Left ventricle myocardium superior (tissue), 1 donor: ENCODE measurements around the gene CALY. TPM values are rescaled to one million over a fixed set of nuclear protein-coding genes. Genes with fewer than 3 reads are reported as not detected.
"Not testable (repeated sequence)": the region's sequence is repeated elsewhere in the genome, so short reads cannot be mapped to it uniquely, and the experiment has no call there.

Source experiments
- ATAC-seq: fragments of 200-7000 bp; cut with Tn5 transposase; one replicate; pipeline ENCODE4 v1.9.1; 2020; ENCODE audit warnings: mild to moderate bottlenecking, moderate library complexity
- DNase-seq: peaks from one replicate; pipeline ENCODE4 v3.0.0-alpha.2; 2020
- intact Hi-C: fragments of 100-400 bp; cut with micrococcal nuclease; formaldehyde crosslinking; loops from one replicate; pipeline ENCODE4 v1.11.0; 2022
- total RNA-seq: library from RNA; stranded (reverse); fragmentation: NEBNext Ultra II Directional; extraction: Animal tissue kit (Norgen Biotek cat#: 25700); gene quantifications from one replicate; pipeline ENCODE4 v1.2.1, GENCODE V29; 2021
- donor health status: DM: no; HTN: yes; CAD: no; lungs with severe emphysema.

Gene CALY
- total RNA-seq, 1 donor from 2014 or later, result not detected

DNA sequence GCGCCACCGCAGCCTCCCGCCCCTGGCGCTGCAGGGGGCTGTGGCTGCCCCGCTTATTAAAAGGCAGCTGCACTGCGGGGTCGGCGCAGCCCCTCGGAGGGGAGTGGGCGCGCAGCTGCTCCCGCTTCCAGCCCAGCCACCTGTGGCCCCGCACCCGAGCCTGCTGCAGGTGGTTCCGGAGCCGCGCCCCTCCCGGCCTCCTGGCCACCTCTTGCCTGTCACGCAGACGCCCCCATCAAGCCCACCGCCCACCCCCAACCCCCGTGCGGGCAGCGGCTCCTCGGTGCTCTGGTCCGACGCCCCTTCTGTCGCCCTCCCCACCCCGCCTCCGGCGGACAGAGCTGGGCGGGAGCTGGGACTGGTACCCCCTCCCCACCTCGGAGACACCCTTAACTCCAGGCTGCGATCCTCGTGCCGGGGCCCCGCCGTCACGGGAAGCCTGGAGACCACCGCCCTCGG lies 549 bp downstream of the CALY start:
- ATAC-seq (no peak), DNase-seq (no peak)
- intact Hi-C loops, result no loop called here

DNA sequence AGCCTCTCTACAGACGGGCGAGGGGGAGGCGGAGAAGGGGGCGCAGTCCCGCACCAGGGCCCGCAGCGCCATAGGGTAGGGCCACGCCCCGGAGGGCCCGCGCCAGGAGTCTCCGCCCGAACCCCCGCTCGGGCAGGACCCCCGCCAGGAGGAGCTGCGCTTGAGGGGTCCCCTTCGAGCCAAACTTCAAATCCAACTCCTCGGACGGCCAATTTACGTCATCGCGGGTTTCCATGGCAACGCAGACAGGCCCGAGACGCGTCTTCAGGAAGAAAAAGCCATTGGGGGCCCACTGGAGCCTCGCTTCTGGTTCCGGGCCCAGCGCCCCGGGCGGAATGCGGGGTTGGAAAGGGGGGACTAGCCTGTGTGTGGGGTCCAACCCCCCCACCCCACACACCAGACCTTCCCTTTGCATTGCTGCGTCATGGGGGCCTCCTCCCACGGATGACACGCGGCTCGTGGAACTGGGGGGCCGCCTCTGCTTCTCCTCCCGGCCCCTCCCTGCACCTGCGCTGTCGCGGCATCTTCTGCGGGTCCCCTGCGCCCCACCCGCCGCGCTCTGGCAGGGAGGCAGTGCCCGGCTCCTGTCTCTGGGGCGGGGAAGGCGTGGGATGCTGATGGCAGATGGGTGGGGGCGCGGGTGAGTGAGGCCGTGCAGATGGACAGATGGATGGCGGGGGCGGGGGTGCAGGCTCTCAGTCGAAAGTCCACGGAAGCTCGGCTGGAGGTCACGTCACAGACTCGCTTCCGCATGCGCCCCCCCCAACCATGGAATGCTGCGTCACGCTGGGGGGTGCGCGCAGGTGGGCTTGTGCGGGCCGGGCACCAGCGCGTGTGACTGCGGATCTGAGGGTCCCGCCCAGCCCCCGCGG lies 1.2 kb downstream of the CALY start:
- intact Hi-C loops, result no loop called here
- DNase-seq (peak; percentile 69), ATAC-seq (peak; percentile 27)

DNA sequence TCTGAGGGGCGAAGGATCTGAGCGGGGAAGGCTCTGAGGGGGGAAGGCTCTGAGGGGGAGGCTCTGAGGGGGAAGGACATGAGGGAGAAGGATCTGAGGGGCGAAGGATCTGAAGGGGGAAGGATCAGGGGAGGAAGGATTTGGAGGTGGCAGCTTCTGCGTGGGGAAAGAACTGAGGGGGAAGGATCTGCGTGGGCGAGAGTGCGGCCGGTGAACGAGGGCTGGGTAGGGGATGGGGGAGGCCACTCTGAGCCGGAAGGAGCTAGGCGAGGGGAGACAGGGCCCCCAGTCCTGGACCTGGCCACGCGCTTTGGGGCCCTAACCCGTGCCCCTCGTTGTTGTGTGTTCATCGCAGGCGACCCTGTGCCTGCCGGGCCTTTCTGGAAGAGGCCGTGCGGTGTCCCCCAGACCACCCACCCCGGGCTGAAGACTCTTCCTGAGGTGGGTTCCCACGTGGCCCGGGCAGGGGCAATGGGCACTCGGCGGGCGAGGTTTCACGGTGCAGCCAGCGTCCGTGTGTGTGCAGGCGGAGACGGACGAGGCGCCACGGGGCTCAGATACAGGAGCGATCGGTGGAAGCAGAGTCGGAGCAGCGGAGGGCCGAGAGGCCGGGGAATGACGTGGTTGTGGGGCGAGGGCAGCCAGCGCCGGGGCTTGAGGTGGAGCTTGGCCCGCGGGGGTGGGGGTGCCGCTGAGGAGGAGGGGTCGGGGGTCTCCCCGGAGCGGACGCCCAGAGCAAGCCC lies 2.0 kb downstream of the CALY start:
- peak; percentile 19 for ATAC-seq
- DNase-seq, result no peak
- intact Hi-C loops, result no loop called here

DNA sequence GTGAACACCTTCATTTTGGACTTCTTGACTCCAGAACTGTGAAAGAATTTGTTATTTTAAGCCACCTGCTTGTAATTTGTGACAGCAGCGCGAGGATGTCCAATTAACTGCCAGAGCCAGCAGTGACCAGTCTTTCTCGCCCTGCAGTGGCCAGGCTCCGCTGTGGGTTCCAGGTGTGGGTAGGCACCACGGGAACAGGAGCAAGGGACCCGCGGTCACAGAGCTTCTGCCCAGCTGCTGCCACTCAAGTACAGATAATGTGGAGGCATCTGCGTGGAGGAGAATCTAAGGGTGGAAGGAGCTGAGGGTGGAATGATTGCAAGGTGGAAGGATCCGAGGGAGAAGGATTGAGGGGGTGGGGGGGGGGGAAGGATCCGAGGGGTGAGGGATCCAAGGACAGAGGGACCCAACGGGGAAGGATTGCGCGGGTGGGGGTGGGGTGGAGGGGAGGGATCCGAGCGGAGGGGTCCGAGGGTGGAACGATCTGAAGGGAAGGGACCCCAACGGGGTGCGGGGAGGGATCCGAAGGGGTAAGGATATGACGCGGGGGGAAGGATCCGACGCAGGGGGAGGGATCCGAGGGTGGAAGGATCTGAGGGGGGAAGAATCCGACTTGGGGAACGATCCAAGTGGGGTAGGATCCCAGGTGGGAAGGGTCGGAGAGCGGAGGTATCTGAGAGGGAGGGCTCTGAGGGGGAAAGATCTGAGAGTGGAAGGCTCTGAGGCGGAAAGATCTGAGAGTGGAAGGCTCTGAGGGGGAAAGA lies 3.6 kb downstream of the CALY start:
- intact Hi-C loops, result no loop called here
- no peak for DNase-seq
- ATAC-seq, result no peak

DNA sequence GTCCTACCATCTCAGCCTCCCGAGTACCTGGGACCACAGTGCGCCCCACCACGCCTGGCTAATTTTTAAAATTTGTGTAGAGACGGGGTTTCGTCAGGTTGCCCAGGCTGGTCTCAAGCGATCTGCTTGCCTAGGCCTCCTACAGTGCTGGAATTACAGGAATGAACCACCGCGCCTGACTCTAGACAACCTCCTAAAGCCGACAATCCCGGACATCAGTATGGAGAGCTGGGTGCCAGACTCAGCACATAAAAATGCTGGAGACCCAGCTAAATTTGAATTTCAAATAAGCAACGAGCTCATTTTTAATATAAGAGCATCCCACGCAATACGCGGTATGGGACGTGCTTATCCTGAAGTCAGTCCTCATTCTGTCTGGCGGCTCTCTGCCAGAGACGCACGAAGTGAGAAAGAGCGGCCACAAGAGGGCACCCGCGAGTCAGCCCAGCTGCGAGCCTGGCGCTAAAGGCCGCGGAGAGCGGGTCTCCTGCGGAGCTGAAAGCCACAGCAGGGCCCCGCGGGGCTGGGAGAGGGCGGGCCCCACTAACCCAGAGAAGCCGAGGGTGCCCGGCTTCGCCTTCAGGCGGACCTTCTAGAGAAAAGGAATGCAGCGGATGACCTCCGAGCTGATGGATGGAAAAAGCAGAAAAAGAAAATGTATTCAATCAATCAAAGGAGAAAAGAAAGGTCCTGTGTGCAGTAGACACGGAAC lies 7.0 kb downstream of the CALY start:
- peak; percentile 93 for DNase-seq
- ATAC-seq, result peak; percentile 90
- intact Hi-C loops, result no loop called here

DNA sequence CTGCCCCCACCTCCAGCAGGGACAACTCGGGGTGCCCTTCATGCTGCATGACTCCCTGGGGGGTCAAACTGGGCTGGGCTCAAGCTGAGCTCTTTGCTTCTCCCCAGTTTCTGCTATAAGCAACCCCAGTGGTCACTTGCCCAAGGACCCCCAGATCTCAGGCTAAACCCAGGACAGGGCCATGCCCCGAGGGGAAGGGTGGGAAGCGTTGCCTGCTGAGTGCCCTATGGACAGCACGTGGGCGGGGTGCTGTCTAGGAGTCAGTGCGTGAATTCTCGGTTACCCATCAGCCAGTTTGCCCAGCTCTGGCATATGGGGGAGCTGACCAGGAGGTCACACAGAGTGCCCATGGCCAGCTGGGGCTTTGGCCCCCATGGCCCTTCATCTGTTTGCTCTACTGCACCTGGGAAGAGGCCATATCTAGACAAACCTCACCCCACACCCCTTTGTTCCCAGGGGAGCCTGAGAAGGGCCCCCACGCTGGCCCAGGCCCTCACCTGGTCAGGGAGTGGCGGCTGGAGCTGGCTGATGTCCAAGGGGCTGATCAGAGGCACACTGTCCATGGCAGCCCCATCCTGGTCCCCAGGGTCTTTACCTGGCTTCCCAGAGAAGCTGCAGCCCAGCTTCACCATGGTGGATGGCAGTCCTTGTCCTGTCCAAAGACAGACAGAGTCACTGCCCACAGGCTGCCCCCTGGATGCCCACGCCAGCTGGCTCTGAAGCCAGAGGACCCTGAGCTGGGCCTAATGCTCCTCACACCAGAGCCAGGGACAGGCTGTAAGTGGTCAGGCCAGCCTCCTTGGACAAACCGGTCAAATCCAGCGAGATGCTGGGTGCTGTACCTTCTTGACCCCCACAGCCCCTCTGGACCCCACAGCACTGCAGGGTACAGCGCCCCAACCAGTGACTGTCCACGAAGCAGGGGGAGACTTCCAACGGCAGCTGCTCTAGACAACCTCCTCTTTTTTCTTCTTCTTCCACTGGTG lies 8.0 kb downstream of the CALY start:
- DNase-seq (no peak), ATAC-seq (no peak)
- intact Hi-C loops, result no loop called here

DNA sequence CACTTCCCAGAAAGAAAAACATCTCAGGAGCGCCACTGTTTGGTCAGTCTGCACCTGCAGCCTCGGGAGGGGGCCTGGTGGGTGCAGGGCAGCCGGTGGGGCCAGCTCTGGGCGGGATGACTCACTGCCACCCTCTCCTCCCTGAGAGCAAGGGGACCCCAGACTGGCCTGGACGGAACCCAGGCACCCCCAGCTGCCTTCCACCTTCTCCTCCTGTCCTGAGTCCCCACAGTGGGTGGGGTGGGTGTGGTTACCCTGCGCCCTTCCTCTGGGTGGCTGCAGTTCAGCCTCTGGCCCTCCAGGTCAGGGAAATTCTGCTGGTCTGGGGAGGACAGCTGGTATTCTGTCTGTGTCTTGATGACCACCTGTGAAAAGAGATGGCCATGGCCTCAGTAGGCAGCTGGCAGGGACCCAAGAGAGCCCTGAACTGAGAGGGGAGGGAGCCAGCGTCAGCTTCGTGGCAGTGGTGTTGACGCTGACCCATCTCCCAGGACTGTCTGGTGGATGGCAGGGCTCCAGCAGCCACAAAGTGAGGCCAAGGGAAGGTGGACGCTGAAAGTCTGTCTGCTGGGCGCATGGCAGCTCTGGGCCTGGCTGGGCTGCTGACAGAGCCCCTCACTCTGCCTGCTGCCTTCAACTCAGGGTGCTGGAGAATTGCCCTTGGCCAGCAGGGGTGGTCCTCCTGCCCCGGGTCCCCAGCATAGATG lies 8.9 kb downstream of the CALY start:
- no peak for DNase-seq
- ATAC-seq, result no peak
- intact Hi-C loops, result no loop called here

DNA sequence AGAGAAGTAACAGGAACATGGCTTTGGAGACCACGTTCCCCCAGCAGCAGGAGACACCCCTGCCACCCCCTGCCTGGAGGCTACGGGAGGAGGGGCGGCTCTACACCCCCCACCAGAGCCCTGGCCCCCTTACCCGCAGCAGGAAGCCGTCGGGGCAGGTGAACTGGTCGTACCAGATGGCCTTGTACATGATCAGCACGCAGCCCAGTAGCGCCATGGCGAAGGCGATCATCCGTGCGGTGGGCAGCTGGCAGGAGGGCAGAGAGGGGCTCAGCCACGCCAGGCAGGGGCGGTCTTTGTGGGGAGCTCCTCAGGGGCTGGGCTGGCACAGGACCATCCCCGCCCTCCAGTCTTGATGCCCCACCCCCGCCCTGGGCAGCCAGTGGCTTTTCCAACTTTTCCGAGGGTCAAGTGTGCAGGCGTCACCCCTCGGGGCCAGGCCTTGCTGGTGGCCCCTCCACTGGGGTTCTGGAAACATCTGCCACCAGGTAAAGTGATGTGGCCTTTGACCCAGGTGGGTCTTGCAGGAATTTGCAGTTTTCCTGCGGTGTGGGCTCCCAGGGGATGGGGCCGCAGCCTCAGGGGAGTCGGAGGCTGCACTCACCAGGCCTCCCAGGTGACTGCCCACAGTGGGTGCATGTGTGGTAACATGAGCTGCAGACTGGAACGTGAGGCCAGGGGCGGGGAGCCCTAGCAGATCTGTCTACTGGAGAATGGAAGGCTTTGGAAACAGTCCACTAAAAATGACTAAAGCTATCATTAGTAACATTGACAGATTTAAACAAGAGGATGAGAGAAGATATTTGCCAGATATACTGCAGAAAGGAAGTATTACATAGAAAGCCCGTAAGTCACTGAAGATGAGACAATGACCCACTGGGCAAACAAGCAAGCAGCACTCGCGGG lies 9.7 kb downstream of the CALY start:
- intact Hi-C loops, result no loop called here
- ATAC-seq (no peak), DNase-seq (no peak)

DNA sequence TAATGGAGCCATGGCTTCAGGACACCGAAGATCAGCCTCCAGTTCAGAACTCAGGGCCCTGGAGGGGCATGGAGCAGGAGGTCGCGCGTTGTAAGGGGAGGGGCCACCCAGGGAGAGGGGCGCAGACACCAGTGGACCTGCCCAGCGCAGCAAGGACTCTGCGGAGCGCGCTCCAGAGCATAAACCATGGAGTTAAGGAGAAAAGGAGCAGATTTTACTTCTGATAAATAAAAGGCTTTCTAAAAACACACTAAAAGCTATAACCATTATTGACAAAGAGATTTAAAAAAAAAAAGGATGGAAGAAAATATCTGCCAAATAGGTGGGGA lies 10.5 kb downstream of the CALY start:
- intact Hi-C loops, result no loop called here
- ATAC-seq, result no peak
- DNase-seq, result no peak

DNA sequence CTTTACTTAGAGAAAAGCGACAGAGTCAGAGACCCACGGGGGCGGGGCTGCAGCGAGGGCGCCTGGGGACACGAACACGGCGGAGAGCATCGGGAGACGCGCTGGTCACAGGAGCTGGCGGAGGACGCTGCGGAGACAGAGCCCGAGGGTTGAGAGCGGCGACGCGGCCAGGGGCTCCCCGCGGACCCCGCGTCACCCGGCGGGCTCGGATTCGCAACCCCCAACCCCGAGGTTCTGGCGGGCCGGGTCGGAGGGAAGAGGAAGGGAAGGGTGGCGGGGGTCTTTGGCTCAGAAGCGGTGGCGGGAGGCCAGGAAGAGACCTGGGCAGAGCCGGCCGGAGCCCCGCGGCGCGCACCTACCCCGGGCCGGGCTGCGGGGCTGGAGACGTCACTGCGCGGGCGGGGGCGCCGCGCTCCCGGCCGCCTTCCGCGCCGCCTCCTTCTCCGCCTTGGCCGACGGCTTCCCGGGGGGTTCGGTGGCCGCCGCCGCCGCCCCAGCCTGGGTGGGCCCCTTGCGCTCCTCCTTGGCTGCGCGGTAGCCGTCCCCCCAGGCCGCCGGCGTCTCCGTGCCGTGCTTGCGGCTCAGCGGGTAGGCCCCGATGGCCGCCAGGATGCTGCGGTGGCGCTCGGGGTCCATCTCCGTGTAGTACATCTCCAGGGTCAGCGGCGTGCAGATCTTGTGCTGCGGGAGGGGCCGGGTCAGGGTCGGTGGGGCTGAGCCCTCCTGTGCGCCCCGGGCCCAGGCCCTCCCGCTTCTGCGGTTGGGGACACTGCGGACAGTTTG lies 11.1 kb downstream of the CALY start:
- intact Hi-C loops, result no loop called here
- DNase-seq, result no peak
- ATAC-seq, result peak; percentile 27

DNA sequence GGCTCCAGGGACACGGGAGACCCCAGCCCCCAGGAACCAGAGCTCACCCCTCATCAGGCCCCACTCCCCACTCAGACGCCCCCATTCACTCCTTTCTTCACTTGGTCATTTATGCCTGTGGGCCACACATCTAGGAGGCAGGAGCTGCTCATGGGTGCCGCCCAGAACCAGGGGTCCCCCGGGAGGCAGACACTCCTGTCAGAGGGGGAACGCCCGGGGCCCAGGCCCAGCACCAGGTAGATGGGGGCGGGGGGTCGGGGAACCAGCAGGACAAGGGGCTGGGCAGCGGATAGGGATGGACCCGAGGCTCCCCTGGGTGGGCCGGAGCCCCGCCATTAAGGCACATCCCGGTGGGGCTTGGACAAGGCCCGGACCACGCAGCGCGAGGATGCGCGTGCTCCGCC lies 11.8 kb downstream of the CALY start:
- intact Hi-C loops, result no loop called here
- DNase-seq, result no peak
- no peak for ATAC-seq

DNA sequence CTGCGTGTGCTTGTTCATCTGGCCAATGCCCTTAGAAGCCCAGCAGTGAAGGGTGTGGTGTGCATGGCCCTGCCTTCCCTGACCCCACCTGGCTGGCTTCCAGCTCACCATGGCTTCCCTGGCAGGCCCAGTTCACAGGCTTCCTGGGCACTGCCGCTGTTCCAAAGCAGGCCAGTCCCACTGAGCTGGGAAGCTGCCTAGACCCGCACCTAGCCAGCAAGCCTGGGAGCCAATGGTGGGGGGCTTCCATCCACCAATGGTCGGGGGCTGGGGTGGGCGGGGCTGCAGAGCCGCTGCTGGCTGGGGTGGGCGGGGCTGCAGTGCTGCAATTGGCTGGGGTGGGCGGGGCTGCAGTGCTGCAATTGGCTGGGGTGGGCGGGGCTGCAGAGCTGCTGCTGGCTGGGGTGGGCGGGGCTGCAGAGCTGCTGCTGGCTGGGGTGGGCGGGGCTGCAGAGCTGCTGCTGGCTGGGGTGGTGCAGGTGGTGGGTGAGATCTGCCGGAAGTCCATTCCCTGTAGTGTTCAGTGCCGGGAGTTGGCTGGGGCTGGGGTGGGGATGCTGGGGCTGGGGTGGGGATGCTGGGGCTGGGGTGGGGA lies 12.4 kb downstream of the CALY start:
- peak; percentile 85 for ATAC-seq
- intact Hi-C loops, result no loop called here
- peak; percentile 76 for DNase-seq

DNA sequence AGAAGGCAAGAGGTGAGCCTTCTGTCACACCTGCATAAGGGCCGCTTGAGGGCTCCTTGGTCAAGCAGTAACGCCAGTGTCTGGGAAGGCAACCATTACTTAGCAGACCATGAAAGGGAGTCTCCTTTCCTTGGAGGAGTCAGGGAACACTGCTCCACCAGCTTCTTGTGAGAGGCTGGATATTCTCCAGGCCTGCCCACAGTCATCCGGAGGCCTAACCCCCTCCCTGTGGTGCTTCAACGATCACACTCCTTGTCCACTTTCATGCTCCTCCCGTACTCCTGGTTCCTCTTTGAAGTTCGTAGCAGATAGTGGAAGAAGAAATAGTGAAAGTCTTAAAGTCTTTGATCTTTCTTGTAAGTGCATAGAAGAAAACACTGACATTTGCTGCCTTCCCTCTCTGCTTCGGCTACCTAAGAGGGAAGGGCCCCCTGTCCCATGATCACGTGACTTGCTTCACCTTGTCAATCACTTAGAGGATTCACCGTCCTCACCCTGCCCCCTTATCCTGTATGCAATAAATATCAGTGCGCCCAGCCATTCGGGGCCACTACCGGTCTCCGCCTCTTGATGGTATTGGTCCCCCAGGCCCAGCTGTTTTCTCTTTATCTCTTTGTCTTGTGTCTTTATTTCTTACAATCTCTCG lies 14.5 kb downstream of the CALY start:
- intact Hi-C loops, DNase-seq, ATAC-seq: not testable (repeated sequence)

DNA sequence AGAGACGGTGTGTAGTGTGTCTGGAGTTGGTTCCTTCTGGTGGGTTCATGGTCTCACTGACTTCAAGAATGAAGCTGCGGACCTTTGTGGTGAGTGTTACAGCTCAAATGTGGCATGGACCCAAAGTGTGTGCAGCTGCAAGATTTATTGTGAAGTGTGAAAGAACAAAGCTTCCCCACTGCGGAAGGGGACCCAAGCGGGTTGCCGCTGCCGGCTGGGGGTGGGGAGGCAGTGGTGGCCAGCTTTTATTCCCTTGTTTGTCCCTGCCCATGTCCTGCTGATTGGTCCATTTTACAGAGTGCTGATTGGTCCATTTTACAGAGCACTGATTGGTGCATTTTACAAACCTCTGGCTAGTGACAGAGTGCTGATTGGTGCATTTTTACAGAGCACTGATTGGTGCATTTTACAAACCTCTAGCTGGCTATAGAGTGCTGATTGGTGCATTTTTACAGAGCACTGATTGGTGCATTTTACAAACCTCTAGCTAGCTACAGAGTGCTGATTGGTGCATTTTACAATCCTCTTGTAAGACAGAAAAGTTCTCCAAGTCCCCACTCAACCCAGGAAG lies 15.8 kb downstream of the CALY start:
- intact Hi-C loops, DNase-seq, ATAC-seq: not testable (repeated sequence)
